HG02759 (cell line): ENCODE measurements around the gene LLCFC1.

Experiments
- ATAC-seq: cut with Tn5 transposase; IDR thresholded peaks from one replicate; pipeline ENCODE4 v1.9.1; 2021; ENCODE audit warnings: mild to moderate bottlenecking, moderate library complexity; ENCODE audit not compliant: unreplicated experiment

The LLCFC1 gene

DNA sequence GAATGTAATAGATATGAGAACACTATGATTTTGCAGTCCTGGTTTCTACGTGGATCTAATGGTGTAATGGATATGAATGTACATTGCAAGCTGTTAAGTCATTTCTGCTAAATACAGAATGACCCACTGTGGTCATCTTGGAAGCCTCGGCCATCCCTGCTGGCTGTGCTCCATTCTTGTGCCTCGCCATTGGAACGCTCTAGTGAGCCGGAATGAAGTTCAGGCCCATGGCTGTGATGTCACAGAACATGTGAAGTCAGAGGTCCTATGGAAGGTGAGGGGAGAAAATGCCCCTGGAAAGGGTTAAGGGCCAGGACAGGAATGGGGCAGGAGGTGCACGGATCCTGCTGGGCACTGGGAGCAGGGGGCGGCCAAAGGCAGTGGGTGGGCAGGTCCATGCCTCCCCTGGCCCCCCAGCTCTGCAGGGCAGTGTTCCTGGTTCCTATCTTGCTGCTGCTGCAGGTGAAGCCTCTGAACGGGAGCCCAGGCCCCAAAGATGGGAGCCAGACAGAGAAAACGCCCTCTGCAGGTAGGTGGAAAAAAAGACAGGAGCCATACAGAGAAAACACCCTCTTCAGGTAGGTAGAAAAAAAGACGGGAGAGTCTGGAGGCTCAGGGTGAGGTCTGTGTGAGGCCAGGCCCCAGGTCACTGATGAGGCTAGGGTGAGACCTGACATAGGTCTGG lies at the start of gene LLCFC1:
Gene LLCFC1 (plus strand): TSS at position 259 of the 685 bp plus-strand sequence. CDS start 138 bp downstream, at position 397.
- no peak for ATAC-seq

DNA sequence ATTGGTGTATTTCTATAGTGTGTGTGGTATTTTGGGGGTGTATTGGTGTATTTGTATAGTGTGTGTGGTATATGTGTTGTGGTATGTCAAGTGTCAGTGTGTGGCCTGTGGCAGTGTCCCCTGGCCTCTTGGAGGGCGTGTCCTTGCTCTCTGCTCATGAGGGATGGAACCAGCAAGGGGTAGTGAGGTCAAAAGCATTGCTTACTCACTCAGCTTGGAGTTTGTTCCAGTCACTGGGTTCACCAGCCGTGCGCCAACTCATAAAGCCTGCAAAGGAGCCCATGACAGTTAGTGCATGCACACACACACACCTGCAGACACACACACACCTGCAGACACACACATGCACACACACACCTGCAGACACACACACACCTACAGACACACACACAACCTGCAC lies 49.5 kb upstream of the LLCFC1 start:
- no peak for ATAC-seq

DNA sequence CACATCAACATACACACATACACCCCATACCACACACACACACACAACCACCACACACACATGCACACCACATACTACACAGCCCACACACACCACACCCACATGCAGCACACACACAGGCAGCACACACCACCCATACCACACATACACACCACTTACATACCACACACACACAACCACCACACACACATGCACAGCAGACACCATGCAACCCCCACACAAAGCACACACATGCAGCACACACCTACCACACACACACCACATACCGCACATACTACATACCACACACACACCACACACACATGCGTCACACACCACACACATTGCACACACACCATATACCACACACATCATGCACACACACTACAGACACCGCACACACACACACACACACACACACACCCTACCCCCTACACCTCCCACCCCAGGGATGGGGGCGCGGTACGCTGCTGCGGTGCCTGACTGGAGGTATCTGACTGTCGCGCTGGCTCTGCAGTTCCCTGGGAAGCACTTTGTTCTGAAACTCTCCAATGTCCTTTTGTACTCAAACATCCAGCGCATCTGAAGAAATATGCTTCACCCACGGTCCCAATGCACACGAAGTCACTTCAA lies 48.3 kb upstream of the LLCFC1 start:
- no peak for ATAC-seq

DNA sequence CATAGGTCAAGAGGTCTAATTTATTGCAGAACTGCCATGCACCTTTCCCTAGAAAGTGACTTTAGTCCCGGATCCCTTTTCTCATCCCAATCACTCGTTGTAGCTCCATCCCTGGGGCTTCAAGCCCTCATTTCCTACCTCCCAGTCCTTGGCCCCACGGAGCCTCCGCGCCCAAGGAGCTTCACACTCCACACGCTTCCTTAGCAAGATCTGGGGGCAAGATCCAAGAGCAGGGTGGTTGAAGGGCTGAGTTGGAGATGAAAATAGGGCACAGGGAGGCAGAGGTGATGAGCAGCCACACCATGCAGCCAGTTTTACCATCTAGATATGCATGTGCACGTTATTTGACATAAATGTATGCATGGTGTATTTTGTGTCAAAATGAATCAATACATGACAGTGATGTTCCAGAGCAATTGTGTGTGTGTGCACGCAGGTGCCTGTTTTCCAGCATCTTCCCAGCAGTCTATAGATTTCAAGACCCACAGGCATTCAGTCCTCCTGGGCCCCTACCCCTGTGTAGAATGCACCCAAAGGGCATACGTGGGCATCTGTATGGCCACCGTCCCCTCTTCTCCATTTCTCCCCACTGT lies 47.7 kb upstream of the LLCFC1 start:
- no peak for ATAC-seq

DNA sequence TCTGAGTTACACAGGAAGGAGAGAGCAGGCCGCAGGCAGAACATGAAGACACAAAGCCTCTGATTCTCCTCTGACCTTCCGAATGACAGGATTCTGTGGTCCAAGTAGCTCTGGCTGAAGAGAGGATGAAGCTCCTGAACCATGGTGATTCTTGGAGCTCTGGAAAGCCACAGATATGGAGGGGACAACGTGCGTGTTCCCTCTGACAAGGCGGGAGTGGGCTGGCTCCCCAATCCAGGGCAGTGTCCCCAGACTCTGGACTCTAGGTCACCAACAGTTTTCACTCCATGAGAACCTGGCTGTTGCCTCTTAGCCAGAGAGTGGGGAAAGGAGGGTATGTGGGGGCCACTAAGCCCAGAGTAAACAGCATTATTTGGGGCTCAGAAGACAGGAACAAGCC lies 46.3 kb upstream of the LLCFC1 start:
- no peak for ATAC-seq

DNA sequence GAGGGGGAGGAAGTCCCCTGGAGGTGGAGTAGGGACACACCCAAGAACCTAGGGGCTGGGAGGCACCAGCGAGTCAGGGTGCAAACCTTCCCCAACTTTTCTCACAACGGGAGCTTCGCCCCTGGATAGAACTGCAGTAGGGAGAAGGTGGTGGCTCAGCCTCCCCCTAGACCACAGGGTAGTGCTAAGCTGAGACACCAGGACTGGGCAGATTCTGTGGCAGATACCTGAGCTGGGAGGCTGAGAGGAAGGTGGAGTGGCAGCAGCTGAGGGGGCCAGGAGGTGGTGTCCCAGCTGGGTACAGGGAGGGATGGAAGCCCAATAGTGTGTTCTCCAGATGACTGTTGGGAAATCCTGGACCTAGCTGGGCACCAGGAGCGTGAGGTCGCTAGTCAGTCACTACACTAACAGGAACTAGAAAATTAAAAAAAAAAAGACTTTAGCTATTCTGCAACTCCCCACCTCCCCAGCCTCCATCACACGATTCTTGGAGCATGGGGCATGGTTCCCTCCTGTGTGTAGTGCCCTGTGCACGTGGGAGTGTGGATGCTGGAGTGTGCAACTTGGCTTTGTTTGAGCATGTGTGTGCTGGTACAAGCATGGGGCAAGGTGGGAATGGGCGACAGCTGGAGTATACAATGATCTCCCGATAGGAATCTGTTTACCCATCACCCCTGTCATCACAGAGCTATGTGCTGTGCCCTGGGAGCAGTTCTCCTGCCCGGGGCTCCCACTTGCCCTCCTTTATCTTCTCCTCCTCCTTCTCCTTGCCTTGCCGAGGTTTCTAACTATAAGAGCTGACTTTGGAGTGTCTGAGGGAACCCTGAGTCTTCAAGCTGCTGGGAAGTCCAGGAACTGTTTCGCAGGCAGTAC lies 44.9 kb upstream of the LLCFC1 start:
- no peak for ATAC-seq

DNA sequence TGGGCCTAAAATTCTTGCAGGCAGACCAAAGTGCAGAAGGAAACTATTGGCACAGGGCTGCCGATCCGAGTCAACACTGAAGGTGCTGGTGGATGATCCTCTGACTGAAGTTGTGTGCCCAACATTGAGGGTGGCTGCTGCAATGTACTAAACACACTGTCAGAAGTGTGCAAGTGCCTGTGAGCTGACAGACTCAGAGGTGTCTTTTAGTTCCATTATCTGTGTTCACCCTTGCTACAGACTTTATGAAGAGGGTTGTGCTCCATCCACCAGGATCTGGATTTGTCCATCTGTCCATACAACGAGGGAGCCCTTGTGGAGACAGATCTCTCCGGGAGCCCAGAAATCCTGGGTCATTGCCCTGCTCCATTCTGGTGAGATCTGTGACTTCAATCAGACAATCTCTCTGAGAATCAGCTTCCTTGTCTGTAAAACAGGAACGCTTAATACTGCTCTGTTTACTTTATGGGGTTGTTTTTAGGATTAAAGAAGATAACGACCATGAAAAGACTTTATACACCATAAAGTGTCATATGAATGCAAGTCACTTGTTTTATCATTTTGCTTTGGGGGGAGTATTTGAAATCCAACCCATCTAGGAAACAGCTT lies 44.2 kb upstream of the LLCFC1 start:
- no peak for ATAC-seq

DNA sequence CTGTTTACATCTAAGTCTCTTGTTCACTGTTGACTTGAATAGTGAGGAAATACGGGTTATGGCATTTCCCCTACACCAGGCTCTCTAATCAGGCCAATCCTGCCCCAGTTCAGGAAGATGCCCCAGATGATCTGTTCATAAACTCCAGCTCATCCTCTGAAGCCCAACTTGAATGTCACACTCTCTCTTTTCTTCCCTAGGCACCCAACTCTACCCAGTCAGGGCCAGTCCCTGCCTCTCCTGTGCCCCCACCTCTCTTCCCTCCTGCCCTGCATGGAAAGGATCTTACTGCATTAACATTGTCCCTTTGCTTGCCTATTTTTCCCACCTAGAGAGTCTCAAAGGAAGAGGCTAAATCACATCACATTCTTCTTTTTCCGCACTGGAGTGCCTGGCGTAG lies 43.1 kb upstream of the LLCFC1 start:
- ATAC-seq: no peak

DNA sequence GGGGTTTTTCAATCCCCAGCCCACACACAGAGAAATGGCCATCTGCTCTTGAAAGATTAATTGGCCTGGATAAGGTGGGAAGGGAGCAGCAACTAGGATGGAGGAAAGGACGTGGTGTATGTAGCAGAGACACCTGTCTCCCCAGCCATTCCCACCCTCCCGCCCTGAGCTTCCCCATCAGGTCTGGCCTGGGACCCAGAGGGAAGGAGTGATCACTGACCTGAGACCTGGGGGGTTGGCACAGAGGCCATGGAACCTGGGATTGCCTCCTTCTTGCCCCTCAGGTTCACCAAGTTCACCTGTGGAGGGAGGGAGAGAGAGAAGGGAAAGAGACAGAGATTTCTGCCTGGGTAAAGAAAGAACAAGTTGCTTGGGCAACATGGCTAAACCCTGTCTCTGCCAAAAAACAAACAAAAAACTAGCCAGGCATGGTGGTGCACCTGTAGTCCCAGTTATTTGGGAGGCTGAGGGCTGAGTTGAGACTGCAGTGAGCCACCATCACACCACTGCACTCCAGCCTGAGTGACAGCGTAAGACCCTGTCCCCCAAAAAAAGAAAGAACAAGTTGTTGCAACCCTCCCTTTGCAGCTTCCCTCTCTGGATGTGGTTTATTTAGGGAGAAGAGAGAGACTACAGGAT lies 42.4 kb upstream of the LLCFC1 start:
- ATAC-seq: no peak

DNA sequence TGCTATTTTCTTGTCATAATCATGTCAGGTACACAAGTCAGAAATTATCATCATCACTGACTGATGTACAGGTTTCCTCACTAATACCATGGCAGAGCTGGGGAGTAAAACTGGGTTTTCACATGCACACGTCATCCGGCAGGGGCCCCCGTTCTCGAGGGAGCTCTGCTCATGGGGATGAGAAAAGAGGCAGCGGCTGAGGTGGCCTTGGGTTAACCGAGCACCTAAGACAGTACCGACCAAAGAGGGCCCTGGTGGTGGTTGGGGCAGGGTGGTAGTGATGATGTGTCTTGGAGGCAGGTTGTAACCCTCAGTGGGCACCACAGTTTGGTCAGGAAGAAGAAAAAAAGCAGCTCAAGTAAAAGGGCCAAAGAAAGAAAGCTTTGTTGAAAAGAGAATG lies 41.6 kb upstream of the LLCFC1 start:
- no peak for ATAC-seq

DNA sequence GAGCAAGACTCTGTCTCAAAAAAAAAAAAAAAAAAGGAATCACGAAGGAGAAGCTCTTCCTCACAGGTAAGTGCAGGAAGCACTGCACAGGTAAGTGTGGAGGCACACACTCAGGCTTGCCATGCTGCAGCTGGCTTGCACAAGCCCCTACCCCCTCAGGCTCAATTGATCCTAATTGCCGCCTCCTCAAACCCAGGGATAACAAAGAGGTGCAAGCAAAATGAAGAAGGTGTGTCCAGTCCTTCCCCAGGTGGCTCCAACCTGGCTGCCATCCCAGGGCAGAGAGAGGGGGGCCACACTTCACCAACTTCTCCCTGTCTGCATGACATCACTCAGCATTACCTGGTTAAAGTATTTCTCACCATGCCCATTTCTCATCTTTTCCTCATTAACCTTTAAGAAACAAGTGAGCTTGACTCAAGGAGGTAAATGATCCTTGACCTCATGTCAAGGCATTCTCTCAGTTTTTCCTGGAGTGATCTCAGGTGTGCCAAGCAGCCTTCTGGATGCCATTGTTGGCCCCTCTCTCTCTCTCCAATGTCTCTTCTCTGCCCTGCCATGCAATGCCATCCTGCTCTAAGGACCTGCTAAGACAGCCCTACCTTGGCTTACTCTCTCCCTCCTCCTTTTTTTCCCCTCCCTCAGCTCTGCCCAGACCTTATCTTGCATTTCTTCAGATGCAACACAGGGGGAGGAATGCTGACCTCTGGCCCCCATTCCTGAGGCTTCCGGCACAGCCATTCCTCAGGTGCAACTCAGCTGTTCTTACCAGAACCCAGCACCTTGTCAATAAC lies 40.7 kb upstream of the LLCFC1 start:
- ATAC-seq: no peak

DNA sequence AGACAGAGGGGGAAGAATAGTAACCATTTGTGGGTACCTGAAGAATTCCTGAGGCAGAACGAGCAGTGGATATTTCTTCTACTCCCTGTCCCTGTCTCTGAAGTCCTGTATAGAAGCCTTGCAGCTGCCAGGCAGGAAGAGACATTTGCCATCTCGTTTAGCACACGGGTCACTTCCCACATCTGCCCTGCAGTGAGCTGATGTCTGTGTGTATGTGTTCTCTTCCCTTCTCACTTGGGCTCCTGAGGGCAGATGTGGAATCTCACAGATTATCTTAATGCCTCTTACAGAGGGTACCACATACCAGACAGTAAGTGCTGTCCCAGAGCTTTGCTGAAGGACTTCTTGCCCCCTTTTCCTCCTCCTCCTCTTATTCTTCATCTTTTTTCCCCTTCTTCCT lies 39.6 kb upstream of the LLCFC1 start:
- no peak for ATAC-seq

DNA sequence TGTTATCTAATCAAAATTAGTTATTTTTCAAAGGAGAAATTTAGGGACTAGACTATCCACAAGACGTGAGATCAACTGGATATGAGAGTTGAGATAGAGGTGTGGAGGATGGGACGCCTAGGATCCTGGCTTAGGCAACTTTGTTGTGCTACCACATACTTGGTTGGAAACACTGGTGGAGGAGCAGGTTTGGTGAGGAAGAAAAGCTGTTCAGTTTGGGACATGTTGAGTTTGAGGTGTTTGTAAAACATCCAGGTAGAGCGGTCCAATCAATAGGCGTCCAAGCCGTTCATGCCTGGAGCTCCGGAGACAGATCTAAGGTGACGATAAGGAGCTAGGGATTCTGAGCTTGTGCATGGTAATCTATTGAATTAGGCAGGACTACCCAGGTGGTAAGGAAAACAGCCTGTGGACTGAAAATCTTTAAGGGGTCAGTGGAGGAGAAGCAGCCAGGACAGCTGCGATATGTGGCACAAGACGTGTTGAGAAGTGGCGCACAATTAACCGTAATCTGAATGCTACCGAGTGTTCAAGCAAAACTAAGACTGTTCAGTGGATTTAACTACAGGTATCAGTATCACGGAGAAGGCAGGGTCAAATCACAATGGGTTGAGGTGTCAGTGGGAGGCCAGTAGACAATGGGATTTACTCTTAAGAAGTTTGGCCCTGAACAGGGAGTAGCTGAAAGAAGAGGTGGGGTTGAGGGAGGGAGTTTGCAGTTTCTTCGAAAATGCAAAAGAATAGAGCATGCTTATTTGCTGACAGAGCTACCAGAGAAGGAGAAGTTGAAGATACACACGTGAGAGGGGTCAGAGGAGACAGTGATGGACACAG lies 37.6 kb upstream of the LLCFC1 start:
- no peak for ATAC-seq

DNA sequence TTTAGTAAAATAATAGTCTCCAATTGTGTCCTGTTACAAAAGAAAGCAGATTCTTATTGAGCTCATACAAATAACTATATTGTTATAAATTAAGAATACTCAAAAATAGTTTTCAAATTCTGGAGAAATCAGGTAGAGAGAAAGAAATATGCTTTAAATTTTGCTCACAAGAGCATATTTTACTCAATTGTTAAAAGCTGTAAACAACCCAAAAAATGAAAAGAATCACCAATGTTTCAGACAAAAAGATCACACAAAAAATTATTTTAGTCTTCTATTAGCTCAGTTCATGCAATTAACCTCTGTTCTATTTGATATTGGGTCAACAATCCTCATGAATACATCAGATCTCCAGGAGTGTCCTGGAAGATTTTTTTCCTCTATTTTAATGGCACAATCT lies 35.2 kb upstream of the LLCFC1 start:
- no peak for ATAC-seq

DNA sequence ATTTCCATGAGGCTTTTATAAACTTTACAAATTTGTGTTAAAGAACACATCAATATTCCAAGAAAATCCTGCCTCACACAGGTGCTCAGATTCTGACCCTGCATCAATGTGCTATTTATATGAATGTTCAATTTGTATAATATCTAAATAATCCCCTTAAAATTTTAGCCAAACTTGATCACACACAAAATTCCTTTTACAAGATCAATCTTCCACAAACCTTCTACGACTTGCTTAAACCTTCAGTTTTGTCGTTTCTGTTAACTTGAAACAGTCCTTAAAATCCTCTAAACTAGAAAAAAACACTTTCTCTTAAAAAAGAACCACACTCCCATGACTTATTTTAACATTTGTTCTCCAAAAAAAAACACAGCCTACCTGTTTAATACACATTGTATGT lies 33.5 kb upstream of the LLCFC1 start:
- no peak for ATAC-seq

DNA sequence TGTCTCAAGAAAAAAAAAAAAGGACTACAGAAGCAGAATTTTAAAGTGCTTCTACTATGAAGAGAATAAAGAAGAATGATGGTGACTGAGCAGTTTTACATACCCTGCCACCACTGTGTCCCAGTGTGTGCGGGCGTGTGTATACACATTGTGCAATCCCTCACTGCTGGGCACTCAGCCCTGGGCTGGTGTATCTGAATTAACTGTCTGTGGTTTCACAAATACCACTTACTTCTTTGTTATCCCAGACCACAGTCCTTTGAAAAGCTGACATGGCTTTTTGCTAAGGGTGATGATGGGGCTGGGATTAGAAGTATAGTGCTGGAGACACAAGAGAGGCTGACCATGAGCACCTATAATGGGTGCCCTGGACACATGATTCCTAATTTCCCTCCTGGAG lies 32.6 kb upstream of the LLCFC1 start:
- no peak for ATAC-seq

DNA sequence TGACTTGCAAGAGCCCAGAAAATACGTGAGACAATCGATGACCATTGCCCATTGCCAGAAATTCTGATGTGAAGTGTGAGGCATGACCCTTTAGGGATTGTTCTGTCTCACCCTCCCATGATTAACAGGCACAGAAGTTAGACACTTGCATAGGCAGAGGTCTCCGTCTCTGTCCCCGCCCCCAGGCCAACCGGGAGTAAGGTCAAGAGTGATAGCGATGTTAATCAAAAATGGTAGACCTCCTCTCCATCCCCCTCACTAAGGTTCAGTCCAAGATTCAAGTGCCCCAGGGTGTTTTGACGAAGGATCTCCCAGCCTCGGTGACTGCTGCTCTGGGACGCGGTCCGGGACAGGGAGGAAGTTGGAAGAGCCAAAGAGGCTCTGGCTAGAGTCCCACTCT lies 31.0 kb upstream of the LLCFC1 start:
- no peak for ATAC-seq

DNA sequence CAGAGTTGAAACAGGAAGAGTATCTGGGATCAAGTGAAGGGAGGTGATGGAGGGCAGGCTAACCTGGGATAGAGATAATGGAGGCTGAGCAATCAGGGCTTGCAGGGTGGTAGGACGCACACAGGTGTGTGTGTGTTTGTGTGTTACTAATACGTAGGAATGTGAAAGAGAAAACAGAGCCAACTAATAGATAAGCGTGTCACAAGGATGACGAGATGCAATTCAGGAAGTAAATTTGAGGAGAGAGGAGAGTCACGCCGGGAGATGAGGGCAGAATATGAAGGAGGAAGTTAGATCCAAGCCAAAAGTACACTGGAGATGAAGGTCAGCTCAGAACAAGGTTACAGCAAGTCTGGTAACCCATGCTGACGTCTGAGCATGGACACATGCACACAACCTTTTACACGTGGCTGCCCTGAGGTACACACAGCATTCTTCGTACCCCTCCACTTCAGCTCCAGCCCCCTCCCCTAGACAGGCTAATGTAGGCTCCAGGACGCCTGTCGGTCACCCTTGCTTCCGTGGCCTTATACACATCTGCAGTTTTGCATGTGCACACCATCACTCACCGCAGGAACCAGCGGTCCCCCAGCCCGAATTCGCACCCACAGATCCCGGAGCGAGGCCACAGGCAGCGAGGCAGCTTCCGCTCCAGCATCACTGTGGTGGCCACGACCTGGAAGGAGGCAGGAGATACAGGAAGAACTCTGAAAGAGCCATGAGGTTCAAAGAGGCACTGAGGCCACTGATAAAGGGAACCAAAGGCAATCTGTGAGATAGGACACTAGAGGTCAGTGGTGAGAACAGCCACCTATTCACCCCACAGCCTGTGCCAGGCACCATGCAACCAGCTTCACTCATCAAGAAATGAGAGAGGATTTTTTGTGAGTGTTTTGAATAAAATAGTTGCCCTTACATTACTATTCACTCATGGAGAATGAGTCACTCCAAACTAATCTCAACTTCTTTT lies 30.1 kb upstream of the LLCFC1 start:
- no peak for ATAC-seq
